Measurements from ENCODE around the gene ETV6.

Gene ETV6

GRCh38 chr12:11739980-11740577, 90.6 kb downstream of the ETV6 start:
- Histone ChIP-seq H3K27ac (no peak overlapping the region), H2AFZ (ENCODE audit: low read depth) (no peak overlapping the region), H3K79me2 (ENCODE audit: insufficient read depth, low read depth) (no peaks in the 10 kb centered on the region), H3K4me1 (ENCODE audit: low read depth, poor library complexity, severe bottlenecking) (no peaks in the 10 kb centered on the region), H4K20me1 (ENCODE audit: insufficient read depth) (no peaks in the 10 kb centered on the region), H3K36me3 (ENCODE audit: insufficient read depth) (no peaks in the 10 kb centered on the region), H3K27me3 (ENCODE audit: insufficient read depth, low read depth) (no peaks in the 10 kb centered on the region), H3K4me2 (no peak overlapping the region), H3K9ac (no peak overlapping the region), H3K4me3 (IDR thresholded peaks at IDR 0.05; ENCODE audit: insufficient read depth, low read depth, low read length) (no peak overlapping the region)
- TF ChIP-seq CTCF (conservative IDR thresholded peaks at IDR 0.05; ENCODE audit: low read depth, low read length): no peak

- H2AFZ ChIP-seq (ENCODE audit: low read depth): no peak overlapping the region
- H3K27me3 ChIP-seq (ENCODE audit: insufficient read depth, low read depth): no peaks in the 10 kb centered on the region
- TF ChIP-seq CTCF (conservative IDR thresholded peaks at IDR 0.05; ENCODE audit: low read depth, low read length): no peak
- no peaks in the 10 kb centered on the region for H4K20me1 ChIP-seq (ENCODE audit: insufficient read depth)
- no peak overlapping the region for H3K4me3 ChIP-seq (IDR thresholded peaks at IDR 0.05; ENCODE audit: insufficient read depth, low read depth, low read length)
- no peaks in the 10 kb centered on the region for H3K36me3 ChIP-seq (ENCODE audit: insufficient read depth)
- H3K9ac ChIP-seq: no peak overlapping the region
- no peak overlapping the region for H3K27ac ChIP-seq
- no peaks in the 10 kb centered on the region for H3K4me1 ChIP-seq (ENCODE audit: low read depth, poor library complexity, severe bottlenecking)
- H3K4me2 ChIP-seq: no peak overlapping the region
- no peaks in the 10 kb centered on the region for H3K79me2 ChIP-seq (ENCODE audit: insufficient read depth, low read depth)
Observed at GRCh38 chr12:11741434-11742092, 92.1 kb downstream of the ETV6 start.

- no peak overlapping the region for H3K9ac ChIP-seq
- no peak overlapping the region for H3K27ac ChIP-seq
- H3K4me3 ChIP-seq (IDR thresholded peaks at IDR 0.05; ENCODE audit: insufficient read depth, low read depth, low read length): no peak overlapping the region
- H2AFZ ChIP-seq (ENCODE audit: low read depth): no peak overlapping the region
- no peaks in the 10 kb centered on the region for H3K27me3 ChIP-seq (ENCODE audit: insufficient read depth, low read depth)
- no peak overlapping the region for H3K4me2 ChIP-seq
- H3K36me3 ChIP-seq (ENCODE audit: insufficient read depth): no peaks in the 10 kb centered on the region
- peaks cover 4% of the 10 kb centered on the region; the same call in 1 of the 2 replicates for H3K79me2 ChIP-seq (ENCODE audit: insufficient read depth, low read depth)
- no peak for TF ChIP-seq CTCF (conservative IDR thresholded peaks at IDR 0.05; ENCODE audit: low read depth, low read length)
- no peaks in the 10 kb centered on the region for H3K4me1 ChIP-seq (ENCODE audit: low read depth, poor library complexity, severe bottlenecking)
- no peaks in the 10 kb centered on the region for H4K20me1 ChIP-seq (ENCODE audit: insufficient read depth)
Observed at GRCh38 chr12:11743423-11744409, 94.2 kb downstream of the ETV6 start.

DNA sequence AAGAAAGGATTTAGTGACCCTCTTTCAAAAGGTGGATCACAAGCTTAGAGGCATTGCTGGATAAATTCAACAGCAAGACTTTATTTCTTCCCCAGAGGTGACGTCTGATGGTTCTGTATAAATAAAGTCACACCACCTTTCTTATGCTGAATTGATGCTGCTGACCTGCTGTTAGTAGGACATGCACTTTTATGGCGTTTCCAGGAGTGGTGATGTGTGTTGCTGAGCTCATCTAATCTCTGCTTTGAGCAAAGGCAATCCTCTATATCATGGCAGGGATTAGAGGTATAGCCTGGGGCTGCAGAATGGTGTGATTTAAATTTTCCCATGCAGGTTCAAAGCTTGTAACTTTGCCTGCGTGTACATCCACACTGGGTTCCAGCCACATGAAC, 94.9 kb downstream of the ETV6 start:
- H3K9ac ChIP-seq: no peak overlapping the region
- H2AFZ ChIP-seq (ENCODE audit: low read depth): no peak overlapping the region
- H3K27me3 ChIP-seq (ENCODE audit: insufficient read depth, low read depth): no peaks in the 10 kb centered on the region
- H3K79me2 ChIP-seq (ENCODE audit: insufficient read depth, low read depth): peaks cover 4% of the 10 kb centered on the region; the same call in 1 of the 2 replicates
- no peak overlapping the region for H3K27ac ChIP-seq
- H4K20me1 ChIP-seq (ENCODE audit: insufficient read depth): no peaks in the 10 kb centered on the region
- no peak overlapping the region for H3K4me2 ChIP-seq
- no peaks in the 10 kb centered on the region for H3K4me1 ChIP-seq (ENCODE audit: low read depth, poor library complexity, severe bottlenecking)
- TF ChIP-seq CTCF (conservative IDR thresholded peaks at IDR 0.05; ENCODE audit: low read depth, low read length): no peak
- H3K4me3 ChIP-seq (IDR thresholded peaks at IDR 0.05; ENCODE audit: insufficient read depth, low read depth, low read length): no peak overlapping the region
- no peaks in the 10 kb centered on the region for H3K36me3 ChIP-seq (ENCODE audit: insufficient read depth)

Data from KMS-11 (cell line).